MM.1S (cell line): ENCODE measurements around the gene WBP1L.

ENCODE experiments used
- CTCF ChIP-seq: fragments of 300-600 bp; sonication (generic); IDR thresholded peaks from 2 replicates; pipeline ENCODE4 v1.5.1; 2016; ENCODE audit warnings: antibody characterized with exemption, low read length, mixed read lengths
- EZH2 ChIP-seq: fragments of 300-600 bp; sonication (generic); optimal IDR thresholded peaks from 2 replicates; pipeline ENCODE3; 2017; ENCODE audit warnings: low read depth, mild to moderate bottlenecking, antibody characterized with exemption, low read length, mixed read lengths
- EZH2phosphoT487 ChIP-seq: fragments of 300-600 bp; sonication (generic); IDR thresholded peaks from 2 replicates; pipeline ENCODE4 v1.6.1; 2018; ENCODE audit warnings: antibody characterized with exemption, low read length

DNA sequence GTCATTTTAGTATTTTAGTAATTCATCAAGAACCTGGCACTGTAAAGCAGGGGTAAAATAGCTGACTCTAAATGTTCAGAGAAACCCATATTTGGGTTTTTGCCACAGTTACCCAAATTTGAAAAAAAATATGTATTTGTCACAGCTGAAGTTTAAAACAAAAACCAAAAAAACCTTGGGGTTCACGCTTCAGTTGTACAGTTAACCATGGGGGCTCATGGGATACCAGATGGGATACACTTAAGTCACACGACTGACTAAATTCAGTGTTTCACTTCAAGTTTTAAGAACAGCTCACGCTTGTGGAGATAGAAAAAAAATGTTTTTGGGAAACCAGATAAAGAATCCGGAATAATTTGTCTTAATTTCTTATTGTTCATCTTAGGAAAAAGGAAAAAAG, 31.7 kb upstream of the WBP1L start:
- no peak for TF ChIP-seq CTCF
- TF ChIP-seq EZH2, result no peak
- no peak for TF ChIP-seq EZH2phosphoT487
